ENCODE data around the gene NPPA. TPM values are rescaled to one million over a fixed set of nuclear protein-coding genes. Genes with fewer than 3 reads are reported as not detected.

NPPA gene
- total and polyA plus RNA-seq, 10 of the 15 experiments (the other 5 are each of a cell fraction or from before 2014, with no cell fraction given), result 0.31 to 0.39 TPM; not detected in 8

DNA sequence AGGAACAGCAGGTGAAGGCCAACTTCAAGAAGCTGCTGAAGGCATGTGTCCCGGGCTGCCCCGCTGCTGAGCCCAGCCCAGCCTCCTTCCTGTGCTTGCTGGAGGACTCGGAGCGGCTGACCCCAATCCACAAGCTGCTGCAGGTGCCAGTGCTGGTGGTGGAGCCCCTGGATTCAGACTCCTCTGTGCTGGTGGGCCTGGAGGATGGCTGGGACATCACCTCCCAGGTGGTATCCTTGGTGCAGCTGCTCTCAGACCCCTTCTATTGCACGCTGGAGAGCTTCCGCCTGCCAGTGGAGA is 31.3 kb upstream of the NPPA start:
- intact Hi-C loops (cut with micrococcal nuclease; ENCODE audit: unreplicated experiment) (no loop called here), in situ Hi-C loops (cut with MboI) (no loop called here)
- Histone ChIP-seq H3K4me2 (ENCODE audit: control insufficient read depth, insufficient read depth) (no peak overlapping the region), H4K20me1 (ENCODE audit: control insufficient read depth, insufficient read depth) (no peaks in the 10 kb centered on the region), H3K79me2 (ENCODE audit: control insufficient read depth, insufficient read depth, low read length) (no peaks in the 10 kb centered on the region), H2AFZ (ENCODE audit: control insufficient read depth, low read depth, low read length) (no peak overlapping the region), H3K9ac (ENCODE audit: control insufficient read depth, insufficient read depth, low read length) (no peak overlapping the region), H3K4me3 (no peak overlapping the region), H3K27ac (ENCODE audit: control insufficient read depth, insufficient read depth) (no peak overlapping the region), H3K36me3 (ENCODE audit: control insufficient read depth in 2 of 2, insufficient read depth in 2 of 2, low read length in 1 of 2) (no peaks in the 10 kb centered on the region), H3K9me3 (replicated peaks; ENCODE audit: control insufficient read depth, insufficient read depth, low read length) (no peaks in the 10 kb centered on the region), H3K27me3 (replicated peaks in 1 of 2; ENCODE audit: control insufficient read depth in 2 of 2, insufficient read depth in 2 of 2, low read length in 1 of 2) (no peaks in the 10 kb centered on the region; a peak in 2 of 4 replicates), H3K4me1 (ENCODE audit: control insufficient read depth, insufficient read depth, low read length) (no peaks in the 10 kb centered on the region)
- RAD21 ChIA-PET (ENCODE audit: unreplicated experiment), result no interaction called here
- no peak for TF ChIP-seq TCF12 (IDR thresholded peaks at IDR 0.05; ENCODE audit: low read depth, low read length)
- TF ChIP-seq MTA3 (IDR thresholded peaks at IDR 0.05; ENCODE audit: borderline replicate concordance, low read length), result no peak
- TF ChIP-seq EED (IDR thresholded peaks at IDR 0.05; ENCODE audit: low read depth), result no peak
- TF ChIP-seq TCF3 (IDR thresholded peaks at IDR 0.05; ENCODE audit: borderline replicate concordance, insufficient read depth, low read depth, low read length), result no peak
- TF ChIP-seq CREB1 (IDR thresholded peaks at IDR 0.05; ENCODE audit: low read depth), result no peak
- no peak for TF ChIP-seq SMAD5 (IDR thresholded peaks at IDR 0.05; ENCODE audit: low read depth)
- no peak for TF ChIP-seq ZNF274 (IDR thresholded peaks at IDR 0.05; ENCODE audit: insufficient read depth, insufficient read length)
- no peak for TF ChIP-seq STAT1 (conservative IDR thresholded peaks at IDR 0.05)
- TF ChIP-seq ZNF622 (IDR thresholded peaks at IDR 0.05), result no peak
- TF ChIP-seq, protein P1, sequence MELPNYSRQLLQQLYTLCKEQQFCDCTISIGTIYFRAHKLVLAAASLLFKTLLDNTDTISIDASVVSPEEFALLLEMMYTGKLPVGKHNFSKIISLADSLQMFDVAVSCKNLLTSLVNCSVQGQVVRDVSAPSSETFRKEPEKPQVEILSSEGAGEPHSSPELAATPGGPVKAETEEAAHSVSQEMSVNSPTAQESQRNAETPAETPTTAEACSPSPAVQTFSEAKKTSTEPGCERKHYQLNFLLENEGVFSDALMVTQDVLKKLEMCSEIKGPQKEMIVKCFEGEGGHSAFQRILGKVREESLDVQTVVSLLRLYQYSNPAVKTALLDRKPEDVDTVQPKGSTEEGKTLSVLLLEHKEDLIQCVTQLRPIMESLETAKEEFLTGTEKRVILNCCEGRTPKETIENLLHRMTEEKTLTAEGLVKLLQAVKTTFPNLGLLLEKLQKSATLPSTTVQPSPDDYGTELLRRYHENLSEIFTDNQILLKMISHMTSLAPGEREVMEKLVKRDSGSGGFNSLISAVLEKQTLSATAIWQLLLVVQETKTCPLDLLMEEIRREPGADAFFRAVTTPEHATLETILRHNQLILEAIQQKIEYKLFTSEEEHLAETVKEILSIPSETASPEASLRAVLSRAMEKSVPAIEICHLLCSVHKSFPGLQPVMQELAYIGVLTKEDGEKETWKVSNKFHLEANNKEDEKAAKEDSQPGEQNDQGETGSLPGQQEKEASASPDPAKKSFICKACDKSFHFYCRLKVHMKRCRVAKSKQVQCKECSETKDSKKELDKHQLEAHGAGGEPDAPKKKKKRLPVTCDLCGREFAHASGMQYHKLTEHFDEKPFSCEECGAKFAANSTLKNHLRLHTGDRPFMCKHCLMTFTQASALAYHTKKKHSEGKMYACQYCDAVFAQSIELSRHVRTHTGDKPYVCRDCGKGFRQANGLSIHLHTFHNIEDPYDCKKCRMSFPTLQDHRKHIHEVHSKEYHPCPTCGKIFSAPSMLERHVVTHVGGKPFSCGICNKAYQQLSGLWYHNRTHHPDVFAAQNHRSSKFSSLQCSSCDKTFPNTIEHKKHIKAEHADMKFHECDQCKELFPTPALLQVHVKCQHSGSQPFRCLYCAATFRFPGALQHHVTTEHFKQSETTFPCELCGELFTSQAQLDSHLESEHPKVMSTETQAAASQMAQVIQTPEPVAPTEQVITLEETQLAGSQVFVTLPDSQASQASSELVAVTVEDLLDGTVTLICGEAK (IDR thresholded peaks at IDR 0.05; ENCODE audit: borderline replicate concordance), result no peak
- TF ChIP-seq, protein P2, sequence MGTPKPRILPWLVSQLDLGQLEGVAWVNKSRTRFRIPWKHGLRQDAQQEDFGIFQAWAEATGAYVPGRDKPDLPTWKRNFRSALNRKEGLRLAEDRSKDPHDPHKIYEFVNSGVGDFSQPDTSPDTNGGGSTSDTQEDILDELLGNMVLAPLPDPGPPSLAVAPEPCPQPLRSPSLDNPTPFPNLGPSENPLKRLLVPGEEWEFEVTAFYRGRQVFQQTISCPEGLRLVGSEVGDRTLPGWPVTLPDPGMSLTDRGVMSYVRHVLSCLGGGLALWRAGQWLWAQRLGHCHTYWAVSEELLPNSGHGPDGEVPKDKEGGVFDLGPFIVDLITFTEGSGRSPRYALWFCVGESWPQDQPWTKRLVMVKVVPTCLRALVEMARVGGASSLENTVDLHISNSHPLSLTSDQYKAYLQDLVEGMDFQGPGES (IDR thresholded peaks at IDR 0.05), result no peak
- no peak for TF ChIP-seq CHD1 (IDR thresholded peaks at IDR 0.05; ENCODE audit: low read depth, low read length)
- SMC1A ChIA-PET (ENCODE audit: uncharacterized antibody, unreplicated experiment), result no interaction called here
- ATAC-seq (no peak), DNase-seq (ENCODE audit: low read depth, low spot score) (no peak), FAIRE-seq (no peak)
- BruUV-seq (replicated peaks), result no TSS peak
- CTCF ChIA-PET, result interaction anchor here (1.1 kb wide), 1 partner anchor 39 kb away, joined by 3 read pairs; no protein-coding TSS in a partner anchor
- WGBS (ENCODE audit: insufficient coverage, insufficient replicate concordance, low lambda C conversion rate, missing lambda C conversion rate), result 31% methylated on average over 6 of the region's 6 CpGs
- POLR2A ChIA-PET, result no interaction called here

All from GM12878 (cell line).